SK-N-SH treated with all-trans-retinoic acid at 6 μM for 48 hours (cell line): ENCODE measurements around the gene CHPF2.

Experiments
- ATAC-seq: fragments of 200-7000 bp; cut with Tn5 transposase; 3 replicates; pipeline ENCODE4 v1.9.1; 2020; ENCODE audit warnings: mild to moderate bottlenecking, moderate library complexity
- ARNTL ChIP-seq: fragments of 450-650 bp; formaldehyde crosslinking; IDR thresholded peaks from 2 replicates; pipeline ENCODE4 v1.5.0; 2020; ENCODE audit warnings: low read depth, mild to moderate bottlenecking, moderate library complexity, borderline replicate concordance
- BACH2 ChIP-seq: fragments of 250-450 bp; sonication (Bioruptor Pico); IDR thresholded peaks from 2 replicates; pipeline ENCODE4 v1.9.0; 2021; ENCODE audit warnings: mild to moderate bottlenecking, borderline replicate concordance
- CSDC2 ChIP-seq: fragments of 250-450 bp; sonication (Bioruptor Pico); IDR thresholded peaks from 2 replicates; pipeline ENCODE4 v1.5.0; 2020; ENCODE audit warnings: mild to moderate bottlenecking, moderate library complexity
- GLIS3 ChIP-seq: fragments of 250-450 bp; sonication (Bioruptor Pico); IDR thresholded peaks from 2 replicates; pipeline ENCODE4 v1.5.0; 2020; ENCODE audit warnings: mild to moderate bottlenecking, moderate library complexity
- ISL1 ChIP-seq: fragments of 250-450 bp; sonication (Bioruptor Pico); IDR thresholded peaks from 2 replicates; pipeline ENCODE4 v2.1.2; 2022; ENCODE audit warnings: mild to moderate bottlenecking, moderate library complexity
- OSR1 ChIP-seq: fragments of 250-450 bp; sonication (Bioruptor Pico); IDR thresholded peaks from 2 replicates; pipeline ENCODE4 v1.8.0; 2022; ENCODE audit warnings: moderate library complexity, mild to moderate bottlenecking, inconsistent platforms
- PPARA ChIP-seq: fragments of 250-450 bp; sonication (Bioruptor Pico); IDR thresholded peaks from 2 replicates; pipeline ENCODE4 v1.5.0; 2020; ENCODE audit warnings: mild to moderate bottlenecking, borderline replicate concordance
- RARB ChIP-seq: fragments of 250-450 bp; sonication (Bioruptor Pico); IDR thresholded peaks from 2 replicates; pipeline ENCODE4 v1.8.0; 2021; ENCODE audit warnings: mild to moderate bottlenecking, moderate library complexity
- SNAI2 ChIP-seq: fragments of 250-450 bp; sonication (Bioruptor Pico); IDR thresholded peaks from 2 replicates; pipeline ENCODE4 v1.5.0; 2020; ENCODE audit warnings: mild to moderate bottlenecking, moderate library complexity
- TCF4 ChIP-seq: fragments of 250-450 bp; sonication (Bioruptor Pico); IDR thresholded peaks from 2 replicates; pipeline ENCODE4 v1.8.0; 2021; ENCODE audit warnings: mild to moderate bottlenecking, moderate library complexity, borderline replicate concordance
- TOX ChIP-seq: fragments of 250-450 bp; sonication (Bioruptor Pico); IDR thresholded peaks from 2 replicates; pipeline ENCODE4 v1.8.0; 2021; ENCODE audit warnings: mild to moderate bottlenecking, moderate library complexity, borderline replicate concordance
- ZC3H10 ChIP-seq: fragments of 250-450 bp; sonication (Bioruptor Pico); IDR thresholded peaks from 2 replicates; pipeline ENCODE4 v1.5.1; 2021; ENCODE audit warnings: mild to moderate bottlenecking, moderate library complexity
- ZFP3 ChIP-seq: fragments of 250-450 bp; sonication (Bioruptor Pico); IDR thresholded peaks from 2 replicates; pipeline ENCODE4 v1.5.0; 2020; ENCODE audit warnings: mild to moderate bottlenecking, moderate library complexity
- ZFP30 ChIP-seq: fragments of 450-650 bp; formaldehyde crosslinking; IDR thresholded peaks from 2 replicates; pipeline ENCODE4 v1.5.0; 2022; ENCODE audit warnings: mild to moderate bottlenecking, moderate library complexity
- ZNF70 ChIP-seq: fragments of 450-650 bp; formaldehyde crosslinking; IDR thresholded peaks from 2 replicates; pipeline ENCODE4 v1.5.0; 2020; ENCODE audit warnings: mild to moderate bottlenecking, moderate library complexity
- ZNF8 ChIP-seq: fragments of 450-650 bp; formaldehyde crosslinking; IDR thresholded peaks from 2 replicates; pipeline ENCODE4 v1.5.0; 2020; ENCODE audit warnings: mild to moderate bottlenecking, moderate library complexity
- TF ChIP-seq, protein P1 (sequence below): fragments of 250-450 bp; sonication (Bioruptor Pico); IDR thresholded peaks from 2 replicates; pipeline ENCODE4 v1.8.0; 2021; ENCODE audit warnings: low read depth, mild to moderate bottlenecking, moderate library complexity, borderline replicate concordance
- TF ChIP-seq, protein P2 (sequence below): fragments of 250-450 bp; sonication (Bioruptor Pico); IDR thresholded peaks from 2 replicates; pipeline ENCODE4 v1.5.1; 2020; ENCODE audit warnings: low read depth, mild to moderate bottlenecking, moderate library complexity
- TF ChIP-seq, protein P3 (sequence below): fragments of 250-450 bp; sonication (Bioruptor Pico); IDR thresholded peaks from 2 replicates; pipeline ENCODE4 v1.8.0; 2020; ENCODE audit warnings: mild to moderate bottlenecking, moderate library complexity, borderline replicate concordance
- TF ChIP-seq, protein P4 (sequence below): fragments of 250-450 bp; sonication (Bioruptor Pico); IDR thresholded peaks from 2 replicates; pipeline ENCODE4 v1.5.1; 2021; ENCODE audit warnings: mild to moderate bottlenecking, moderate library complexity
- TF ChIP-seq, protein P5 (sequence below): fragments of 250-450 bp; sonication (Bioruptor Pico); IDR thresholded peaks from 2 replicates; pipeline ENCODE4 v1.5.0; 2020; ENCODE audit warnings: mild to moderate bottlenecking, moderate library complexity

CHPF2 gene

DNA sequence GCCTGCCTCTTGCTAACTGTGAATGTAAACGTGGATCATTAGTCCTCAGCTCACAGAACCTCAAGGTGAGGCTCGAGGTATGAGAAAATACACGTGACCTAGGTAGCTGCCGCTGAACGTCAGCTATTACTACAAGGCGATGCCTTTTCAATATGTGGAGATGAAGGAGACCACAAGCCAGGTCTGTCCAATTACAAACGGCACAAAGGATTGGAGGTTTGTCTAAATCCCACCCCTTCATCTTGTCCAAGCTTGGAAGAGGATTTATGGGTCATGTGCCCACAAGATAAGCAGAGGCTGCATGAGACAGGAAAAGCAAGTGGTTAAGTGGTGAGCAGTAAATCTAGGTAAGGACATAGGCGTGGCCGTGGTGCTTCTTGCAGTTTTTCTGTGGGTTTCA is 25.4 kb upstream of the CHPF2 start:
- TF ChIP-seq ZNF8 (CRISPR knock-in tag) = no peak
- no peak for TF ChIP-seq OSR1 (CRISPR knock-in tag)
- TF ChIP-seq TCF4 (CRISPR knock-in tag) = no peak
- TF ChIP-seq, protein P1, sequence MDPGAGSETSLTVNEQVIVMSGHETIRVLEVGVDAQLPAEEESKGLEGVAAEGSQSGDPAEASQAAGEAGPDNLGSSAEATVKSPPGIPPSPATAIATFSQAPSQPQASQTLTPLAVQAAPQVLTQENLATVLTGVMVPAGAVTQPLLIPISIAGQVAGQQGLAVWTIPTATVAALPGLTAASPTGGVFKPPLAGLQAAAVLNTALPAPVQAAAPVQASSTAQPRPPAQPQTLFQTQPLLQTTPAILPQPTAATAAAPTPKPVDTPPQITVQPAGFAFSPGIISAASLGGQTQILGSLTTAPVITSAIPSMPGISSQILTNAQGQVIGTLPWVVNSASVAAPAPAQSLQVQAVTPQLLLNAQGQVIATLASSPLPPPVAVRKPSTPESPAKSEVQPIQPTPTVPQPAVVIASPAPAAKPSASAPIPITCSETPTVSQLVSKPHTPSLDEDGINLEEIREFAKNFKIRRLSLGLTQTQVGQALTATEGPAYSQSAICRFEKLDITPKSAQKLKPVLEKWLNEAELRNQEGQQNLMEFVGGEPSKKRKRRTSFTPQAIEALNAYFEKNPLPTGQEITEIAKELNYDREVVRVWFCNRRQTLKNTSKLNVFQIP = no peak
- TF ChIP-seq, protein P2, sequence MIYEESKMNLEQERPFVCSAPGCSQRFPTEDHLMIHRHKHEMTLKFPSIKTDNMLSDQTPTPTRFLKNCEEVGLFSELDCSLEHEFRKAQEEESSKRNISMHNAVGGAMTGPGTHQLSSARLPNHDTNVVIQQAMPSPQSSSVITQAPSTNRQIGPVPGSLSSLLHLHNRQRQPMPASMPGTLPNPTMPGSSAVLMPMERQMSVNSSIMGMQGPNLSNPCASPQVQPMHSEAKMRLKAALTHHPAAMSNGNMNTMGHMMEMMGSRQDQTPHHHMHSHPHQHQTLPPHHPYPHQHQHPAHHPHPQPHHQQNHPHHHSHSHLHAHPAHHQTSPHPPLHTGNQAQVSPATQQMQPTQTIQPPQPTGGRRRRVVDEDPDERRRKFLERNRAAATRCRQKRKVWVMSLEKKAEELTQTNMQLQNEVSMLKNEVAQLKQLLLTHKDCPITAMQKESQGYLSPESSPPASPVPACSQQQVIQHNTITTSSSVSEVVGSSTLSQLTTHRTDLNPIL (CRISPR knock-in tag) = no peak
- TF ChIP-seq ISL1 (CRISPR knock-in tag) = no peak
- TF ChIP-seq, protein P3, sequence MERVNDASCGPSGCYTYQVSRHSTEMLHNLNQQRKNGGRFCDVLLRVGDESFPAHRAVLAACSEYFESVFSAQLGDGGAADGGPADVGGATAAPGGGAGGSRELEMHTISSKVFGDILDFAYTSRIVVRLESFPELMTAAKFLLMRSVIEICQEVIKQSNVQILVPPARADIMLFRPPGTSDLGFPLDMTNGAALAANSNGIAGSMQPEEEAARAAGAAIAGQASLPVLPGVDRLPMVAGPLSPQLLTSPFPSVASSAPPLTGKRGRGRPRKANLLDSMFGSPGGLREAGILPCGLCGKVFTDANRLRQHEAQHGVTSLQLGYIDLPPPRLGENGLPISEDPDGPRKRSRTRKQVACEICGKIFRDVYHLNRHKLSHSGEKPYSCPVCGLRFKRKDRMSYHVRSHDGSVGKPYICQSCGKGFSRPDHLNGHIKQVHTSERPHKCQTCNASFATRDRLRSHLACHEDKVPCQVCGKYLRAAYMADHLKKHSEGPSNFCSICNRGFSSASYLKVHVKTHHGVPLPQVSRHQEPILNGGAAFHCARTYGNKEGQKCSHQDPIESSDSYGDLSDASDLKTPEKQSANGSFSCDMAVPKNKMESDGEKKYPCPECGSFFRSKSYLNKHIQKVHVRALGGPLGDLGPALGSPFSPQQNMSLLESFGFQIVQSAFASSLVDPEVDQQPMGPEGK (CRISPR knock-in tag) = no peak
- TF ChIP-seq, protein P4, sequence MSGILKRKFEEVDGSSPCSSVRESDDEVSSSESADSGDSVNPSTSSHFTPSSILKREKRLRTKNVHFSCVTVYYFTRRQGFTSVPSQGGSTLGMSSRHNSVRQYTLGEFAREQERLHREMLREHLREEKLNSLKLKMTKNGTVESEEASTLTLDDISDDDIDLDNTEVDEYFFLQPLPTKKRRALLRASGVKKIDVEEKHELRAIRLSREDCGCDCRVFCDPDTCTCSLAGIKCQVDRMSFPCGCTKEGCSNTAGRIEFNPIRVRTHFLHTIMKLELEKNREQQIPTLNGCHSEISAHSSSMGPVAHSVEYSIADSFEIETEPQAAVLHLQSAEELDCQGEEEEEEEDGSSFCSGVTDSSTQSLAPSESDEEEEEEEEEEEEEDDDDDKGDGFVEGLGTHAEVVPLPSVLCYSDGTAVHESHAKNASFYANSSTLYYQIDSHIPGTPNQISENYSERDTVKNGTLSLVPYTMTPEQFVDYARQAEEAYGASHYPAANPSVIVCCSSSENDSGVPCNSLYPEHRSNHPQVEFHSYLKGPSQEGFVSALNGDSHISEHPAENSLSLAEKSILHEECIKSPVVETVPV (CRISPR knock-in tag) = no peak
- no peak for TF ChIP-seq ZFP3 (CRISPR knock-in tag)
- no peak for TF ChIP-seq GLIS3 (CRISPR knock-in tag)
- no peak for TF ChIP-seq CSDC2 (CRISPR knock-in tag)
- TF ChIP-seq ARNTL = no peak
- no peak for TF ChIP-seq ZC3H10 (CRISPR knock-in tag)
- no peak for TF ChIP-seq PPARA (CRISPR knock-in tag)
- TF ChIP-seq, all 23 proteins: peak for 0
- no peak for ATAC-seq

DNA sequence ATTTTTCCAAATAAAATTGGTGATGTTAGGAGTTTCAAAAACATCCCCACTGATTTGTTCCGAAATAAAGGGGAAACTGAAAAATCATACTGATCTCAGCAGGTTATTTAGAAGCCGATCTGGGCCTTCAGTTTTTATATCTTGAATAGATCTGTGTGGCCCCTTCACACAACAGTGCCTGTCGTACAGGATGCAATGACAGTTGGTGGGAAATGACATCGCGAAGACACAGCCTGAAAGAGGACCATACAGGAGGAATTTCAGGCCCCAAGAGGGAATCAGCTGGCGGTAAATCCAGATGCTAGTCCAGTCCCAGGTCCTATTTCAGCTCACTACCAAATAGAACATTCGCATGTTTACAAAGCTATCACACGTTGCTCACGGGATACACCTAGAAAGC is 25.0 kb upstream of the CHPF2 start:
- no peak for ATAC-seq
- TF ChIP-seq BACH2 (CRISPR knock-in tag) (no peak), SNAI2 (CRISPR knock-in tag) (no peak), ZC3H10 (CRISPR knock-in tag) (no peak), ISL1 (CRISPR knock-in tag) (no peak), OSR1 (CRISPR knock-in tag) (no peak), RARB (CRISPR knock-in tag) (no peak), ZNF8 (CRISPR knock-in tag) (no peak), ZNF70 (CRISPR knock-in tag) (no peak), CSDC2 (CRISPR knock-in tag) (no peak), ZFP3 (CRISPR knock-in tag) (no peak), TOX (no peak), ARNTL (no peak), ZFP30 (no peak)
- TF ChIP-seq, protein P2 (CRISPR knock-in tag) = no peak
- TF ChIP-seq, protein P1 = no peak
- TF ChIP-seq, protein P5, sequence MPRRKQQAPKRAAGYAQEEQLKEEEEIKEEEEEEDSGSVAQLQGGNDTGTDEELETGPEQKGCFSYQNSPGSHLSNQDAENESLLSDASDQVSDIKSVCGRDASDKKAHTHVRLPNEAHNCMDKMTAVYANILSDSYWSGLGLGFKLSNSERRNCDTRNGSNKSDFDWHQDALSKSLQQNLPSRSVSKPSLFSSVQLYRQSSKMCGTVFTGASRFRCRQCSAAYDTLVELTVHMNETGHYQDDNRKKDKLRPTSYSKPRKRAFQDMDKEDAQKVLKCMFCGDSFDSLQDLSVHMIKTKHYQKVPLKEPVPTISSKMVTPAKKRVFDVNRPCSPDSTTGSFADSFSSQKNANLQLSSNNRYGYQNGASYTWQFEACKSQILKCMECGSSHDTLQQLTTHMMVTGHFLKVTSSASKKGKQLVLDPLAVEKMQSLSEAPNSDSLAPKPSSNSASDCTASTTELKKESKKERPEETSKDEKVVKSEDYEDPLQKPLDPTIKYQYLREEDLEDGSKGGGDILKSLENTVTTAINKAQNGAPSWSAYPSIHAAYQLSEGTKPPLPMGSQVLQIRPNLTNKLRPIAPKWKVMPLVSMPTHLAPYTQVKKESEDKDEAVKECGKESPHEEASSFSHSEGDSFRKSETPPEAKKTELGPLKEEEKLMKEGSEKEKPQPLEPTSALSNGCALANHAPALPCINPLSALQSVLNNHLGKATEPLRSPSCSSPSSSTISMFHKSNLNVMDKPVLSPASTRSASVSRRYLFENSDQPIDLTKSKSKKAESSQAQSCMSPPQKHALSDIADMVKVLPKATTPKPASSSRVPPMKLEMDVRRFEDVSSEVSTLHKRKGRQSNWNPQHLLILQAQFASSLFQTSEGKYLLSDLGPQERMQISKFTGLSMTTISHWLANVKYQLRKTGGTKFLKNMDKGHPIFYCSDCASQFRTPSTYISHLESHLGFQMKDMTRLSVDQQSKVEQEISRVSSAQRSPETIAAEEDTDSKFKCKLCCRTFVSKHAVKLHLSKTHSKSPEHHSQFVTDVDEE (CRISPR knock-in tag) = no peak
- TF ChIP-seq, all 23 proteins: peak for 0
